Gastroesophageal sphincter (tissue), 4 donors: Measurements from ENCODE around the gene INHBE. TPM values are rescaled to one million over a fixed set of nuclear protein-coding genes. Genes with fewer than 3 reads are reported as not detected.
A peak's percentile ranks its signal among the peaks of the same experiment; 100 is the strongest.

Experiments
- ATAC-seq: fragments of 150-250 bp; one replicate; pipeline ENCODE4 v1.9.1; 2016; ENCODE audit warnings: mild to moderate bottlenecking, moderate library complexity
- H3K27ac ChIP-seq, 4 donors: fragments of 200-600 bp; sonication (generic) in 3 of 4; 1 replicate in 3 of 4; 2 replicates in 1 of 4; pipeline ENCODE4 v1.5.1; 2016 to 2019
- H3K27me3 ChIP-seq: fragments of 200-600 bp; sonication (generic); one replicate; pipeline ENCODE4 v1.5.1; 2019
- H3K36me3 ChIP-seq, 2 donors: fragments of 200-600 bp; sonication (generic); one replicate each; pipeline ENCODE4 v1.5.1; 2019; ENCODE audit warnings: control low read depth in 1 of 2
- H3K4me1 ChIP-seq, 3 donors: fragments of 200-600 bp; sonication (generic); 1 replicate in 2 of 3; 2 replicates in 1 of 3; pipeline ENCODE4 v1.5.1; 2016 to 2019; ENCODE audit warnings: control low read depth in 2 of 3
- H3K4me3 ChIP-seq, 2 donors: fragments of 200-600 bp; sonication (generic); one replicate each; pipeline ENCODE4 v1.5.1; 2019; ENCODE audit warnings: mild to moderate bottlenecking in 1 of 2, moderate library complexity in 1 of 2
- H3K9me3 ChIP-seq, 3 donors: fragments of 200-600 bp; sonication (generic); one replicate each; pipeline ENCODE4 v1.5.1; 2017 to 2019; ENCODE audit warnings: control low read depth in 2 of 3
- EP300 ChIP-seq: sonication (generic); formaldehyde crosslinking; IDR thresholded peaks from one replicate; pipeline ENCODE4 v1.6.1; 2017; ENCODE audit warnings: antibody characterized with exemption, mild to moderate bottlenecking
- POLR2A ChIP-seq, 2 donors: fragments of 450-650 bp; IDR thresholded peaks; one replicate each; pipeline ENCODE4 v1.6.1; 2017; ENCODE audit warnings: antibody characterized with exemption in 2 of 2, mild to moderate bottlenecking in 2 of 2, moderate library complexity in 1 of 2
- POLR2AphosphoS5 ChIP-seq: sonication (generic); formaldehyde crosslinking; IDR thresholded peaks from one replicate; pipeline ENCODE4 v1.6.1; 2017; ENCODE audit warnings: antibody characterized with exemption
- WGBS, 2 donors: methylation state at CpG; one replicate each; pipeline ENCODE4 v1.1.5; 2018; ENCODE audit warnings: low coverage in 1 of 2; 5-methylcytosine and 5-hydroxymethylcytosine counted together
- total RNA-seq, 4 donors: library from RNA; depleted of rRNA; stranded (reverse); fragments of >200 nt; gene quantifications; one replicate each; pipeline ENCODE4 v1.1.0, GENCODE V29; 2016
- TF ChIP-seq, protein P1 (sequence below), 4 experiments: fragments of 200-600 bp in 2 of 4; fragments of 450-650 bp in 2 of 4; sonication (generic) in 1 of 4; IDR thresholded peaks; one replicate each; pipeline ENCODE4 v1.5.1; 2017 to 2019; ENCODE audit warnings: antibody characterized with exemption in 4 of 4, mild to moderate bottlenecking in 2 of 4, moderate library complexity in 2 of 4

The INHBE gene
- total RNA-seq, 4 donors from 2014 or later, result not detected

DNA sequence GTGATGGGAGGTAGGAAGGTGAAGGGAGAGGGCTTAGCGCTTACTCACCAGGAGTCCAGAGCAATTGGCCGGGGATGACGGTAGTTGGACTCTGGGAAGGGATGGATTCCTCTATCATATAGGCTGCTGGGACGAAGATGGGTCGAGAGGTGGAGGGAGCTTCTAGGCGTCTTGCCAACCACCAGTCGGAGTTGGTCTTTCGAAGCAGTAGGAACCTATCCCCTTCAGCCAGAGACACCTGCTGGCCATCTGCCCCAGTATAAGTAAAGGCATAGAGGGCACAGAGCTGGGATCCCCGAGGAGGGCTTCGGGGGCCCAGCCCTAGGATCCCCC lies 23.9 kb downstream of the INHBE start:
- H3K27ac ChIP-seq, result peak overlapping the region in 3 of 4 donors; percentile 43 to 54 (median 50)
- H3K4me3 ChIP-seq, result no peak overlapping the region
- TF ChIP-seq, protein P1, sequence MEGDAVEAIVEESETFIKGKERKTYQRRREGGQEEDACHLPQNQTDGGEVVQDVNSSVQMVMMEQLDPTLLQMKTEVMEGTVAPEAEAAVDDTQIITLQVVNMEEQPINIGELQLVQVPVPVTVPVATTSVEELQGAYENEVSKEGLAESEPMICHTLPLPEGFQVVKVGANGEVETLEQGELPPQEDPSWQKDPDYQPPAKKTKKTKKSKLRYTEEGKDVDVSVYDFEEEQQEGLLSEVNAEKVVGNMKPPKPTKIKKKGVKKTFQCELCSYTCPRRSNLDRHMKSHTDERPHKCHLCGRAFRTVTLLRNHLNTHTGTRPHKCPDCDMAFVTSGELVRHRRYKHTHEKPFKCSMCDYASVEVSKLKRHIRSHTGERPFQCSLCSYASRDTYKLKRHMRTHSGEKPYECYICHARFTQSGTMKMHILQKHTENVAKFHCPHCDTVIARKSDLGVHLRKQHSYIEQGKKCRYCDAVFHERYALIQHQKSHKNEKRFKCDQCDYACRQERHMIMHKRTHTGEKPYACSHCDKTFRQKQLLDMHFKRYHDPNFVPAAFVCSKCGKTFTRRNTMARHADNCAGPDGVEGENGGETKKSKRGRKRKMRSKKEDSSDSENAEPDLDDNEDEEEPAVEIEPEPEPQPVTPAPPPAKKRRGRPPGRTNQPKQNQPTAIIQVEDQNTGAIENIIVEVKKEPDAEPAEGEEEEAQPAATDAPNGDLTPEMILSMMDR (IDR thresholded peaks at IDR 0.05), result no peak
- TF ChIP-seq POLR2AphosphoS5, result no peak
- TF ChIP-seq EP300, result no peak
- TF ChIP-seq POLR2A (IDR thresholded peaks at IDR 0.05), result no peak
- no peaks in the 10 kb centered on the region for H3K9me3 ChIP-seq
- peaks cover 0 to 17% (median 7%) of the 10 kb centered on the region in 3 donors for H3K4me1 ChIP-seq
- H3K36me3 ChIP-seq, result no peaks in the 10 kb centered on the region
- ATAC-seq, result no peak
- WGBS, 2 donors, result 83 to 89% methylated on average over 5 of the region's 10 CpGs
- peaks cover 87% of the 10 kb centered on the region for H3K27me3 ChIP-seq

DNA sequence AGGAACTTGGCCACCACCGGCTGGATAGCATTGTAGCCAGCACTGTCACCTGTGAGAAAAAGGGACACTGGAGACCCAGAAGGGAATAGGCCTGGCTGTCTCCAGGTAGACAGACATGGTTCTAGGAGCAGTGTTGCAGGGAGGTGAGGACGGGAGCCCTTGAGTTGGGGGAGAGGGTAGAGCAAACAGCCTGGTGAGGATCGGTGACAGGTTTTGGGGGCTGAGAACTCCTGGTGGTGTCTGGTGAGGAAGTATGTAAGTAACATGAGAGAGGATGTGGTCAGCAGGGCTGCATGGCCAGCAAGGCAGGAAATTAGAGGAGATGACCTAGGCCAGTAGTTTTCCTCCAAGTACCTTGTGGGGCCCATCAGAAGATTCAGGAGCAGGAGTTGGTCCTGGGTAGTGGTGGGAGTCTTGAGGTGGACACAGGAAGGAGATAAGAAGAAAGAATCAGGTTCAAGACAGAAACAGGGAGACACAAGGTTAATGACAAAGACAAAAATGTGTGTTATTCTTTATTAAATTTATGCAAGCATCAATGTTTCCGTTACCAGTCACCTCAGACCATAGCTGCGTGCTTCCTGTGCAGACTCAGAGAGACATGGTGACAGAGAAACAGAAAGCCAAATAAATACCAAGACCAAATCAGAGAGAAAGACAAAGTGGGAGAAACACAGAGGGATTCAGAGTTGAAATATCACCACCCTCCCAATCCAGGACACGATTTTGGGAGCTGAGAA lies 24.4 kb downstream of the INHBE start, which contains the start of gene ARHGAP9:
TSS of gene ARHGAP9 (minus strand) at position 491 of the 740 bp plus-strand sequence. CDS start at position 31, 460 bp downstream.
- H3K4me1 ChIP-seq, result peaks cover 0 to 17% (median 7%) of the 10 kb centered on the region in 3 donors
- ATAC-seq, result no peak
- peak within 1 kb of the TSS in 3 of 4 donors; percentile 43 to 54 (median 50) for H3K27ac ChIP-seq
- TF ChIP-seq, protein P1 (IDR thresholded peaks at IDR 0.05), result no peak
- TF ChIP-seq EP300 (no peak), POLR2A (IDR thresholded peaks at IDR 0.05) (no peak)
- H3K36me3 ChIP-seq, result no peaks in the 10 kb centered on the region
- peaks cover 82% of the 10 kb centered on the region for H3K27me3 ChIP-seq
- H3K4me3 ChIP-seq, result no peak within 1 kb of the TSS
- no peaks in the 10 kb centered on the region for H3K9me3 ChIP-seq
- WGBS, 2 donors, result 59 to 61% methylated on average over 5 of the region's 6 CpGs

DNA sequence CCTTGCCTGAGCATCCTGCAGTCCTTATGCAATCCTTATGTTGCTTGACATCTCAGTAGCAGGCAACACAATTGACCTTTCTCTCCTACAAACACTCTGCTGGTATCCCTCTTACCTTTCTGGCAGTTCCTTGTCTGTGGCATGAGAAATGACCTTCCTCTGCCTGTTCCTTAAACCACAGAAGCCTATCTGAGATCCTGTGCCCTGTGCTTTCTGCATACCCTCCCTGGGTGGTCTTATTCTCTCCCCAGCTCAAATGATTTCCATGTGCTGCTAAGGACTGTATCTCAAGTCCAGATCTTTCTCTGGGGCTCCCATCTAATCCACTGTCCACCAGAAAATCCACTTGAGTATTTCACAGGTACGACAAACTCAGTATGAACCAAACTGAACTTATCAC lies 26.6 kb downstream of the INHBE start:
- Histone ChIP-seq H3K4me3 (no peak overlapping the region), H3K9me3 (no peaks in the 10 kb centered on the region), H3K27ac (no peak overlapping the region), H3K27me3 (peaks cover 65% of the 10 kb centered on the region), H3K4me1 (no peaks in the 10 kb centered on the region), H3K36me3 (no peaks in the 10 kb centered on the region)
- ATAC-seq, result no peak
- TF ChIP-seq POLR2A (IDR thresholded peaks at IDR 0.05) (no peak), POLR2AphosphoS5 (no peak), EP300 (no peak)
- TF ChIP-seq, protein P1 (IDR thresholded peaks at IDR 0.05), result no peak
- WGBS, 2 donors, result 44% methylated on average over 1 of the region's 1 CpG; no CpG with 5 or more reads in 1 of the 2 donors

DNA sequence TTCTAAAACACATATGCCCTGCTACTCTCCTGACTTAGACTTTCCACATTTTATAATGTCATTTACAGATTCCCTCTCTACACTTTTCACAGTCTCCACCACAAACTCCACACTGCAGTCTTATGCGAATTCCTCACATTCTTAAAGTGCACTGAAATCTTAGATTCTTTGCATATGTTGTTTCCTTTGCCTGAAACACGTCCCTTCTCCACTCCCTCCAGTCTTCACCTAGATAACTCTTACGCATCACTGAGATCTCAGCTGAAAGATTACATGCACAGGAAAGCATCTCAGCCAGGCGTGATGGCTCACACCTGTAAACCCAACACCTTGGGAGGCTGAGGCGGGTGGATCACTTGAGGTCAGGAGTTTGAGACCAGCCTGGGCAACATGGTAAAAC lies 28.4 kb downstream of the INHBE start:
- no peak overlapping the region for H3K27ac ChIP-seq
- H3K9me3 ChIP-seq, result no peaks in the 10 kb centered on the region
- no peak for ATAC-seq
- H3K36me3 ChIP-seq, result no peaks in the 10 kb centered on the region
- no peak overlapping the region for H3K4me3 ChIP-seq
- TF ChIP-seq, protein P1 (IDR thresholded peaks at IDR 0.05), result no peak
- TF ChIP-seq POLR2AphosphoS5 (no peak), EP300 (no peak), POLR2A (IDR thresholded peaks at IDR 0.05) (no peak)
- H3K27me3 ChIP-seq, result peaks cover 47% of the 10 kb centered on the region
- H3K4me1 ChIP-seq, result peaks cover 0 to 8% (median under 1%) of the 10 kb centered on the region in 3 donors
- WGBS, 2 donors, result 57% methylated on average over 4 of the region's 5 CpGs; no CpG with 5 or more reads in 1 of the 2 donors

DNA sequence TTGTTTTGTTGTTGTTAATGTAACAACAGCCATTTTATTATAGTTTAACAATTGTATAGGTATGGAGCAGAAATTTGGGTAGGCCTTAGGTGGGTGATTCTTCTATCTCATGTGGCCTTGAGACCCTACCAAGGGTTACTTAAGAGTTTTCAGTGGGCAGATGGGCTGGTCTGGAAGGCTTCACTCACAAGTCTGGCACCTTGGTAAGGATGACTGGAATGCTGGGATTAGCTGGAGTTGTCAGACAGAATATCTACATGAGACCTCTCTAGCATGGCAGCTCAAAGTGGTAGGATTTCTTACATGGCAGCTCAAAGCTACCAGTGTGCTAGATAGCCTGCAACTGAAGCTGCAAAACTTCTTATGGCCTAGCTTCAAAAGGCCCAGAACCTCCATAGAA lies 30.6 kb downstream of the INHBE start:
- H3K27me3 ChIP-seq, result peaks cover 27% of the 10 kb centered on the region
- TF ChIP-seq EP300 (no peak), POLR2A (IDR thresholded peaks at IDR 0.05) (no peak), POLR2AphosphoS5 (no peak)
- TF ChIP-seq, protein P1 (IDR thresholded peaks at IDR 0.05), result no peak
- no peak for ATAC-seq

More for the DNA sequence above, 30.6 kb downstream of the INHBE start:
- Histone ChIP-seq H3K4me3 (no peak overlapping the region), H3K36me3 (peaks cover 0 to 18% of the 10 kb centered on the region in 2 donors), H3K4me1 (peaks cover 4 to 21% (median 8%) of the 10 kb centered on the region in 3 donors), H3K9me3 (no peaks in the 10 kb centered on the region), H3K27ac (no peak overlapping the region)
